ENCODE results near the gene MIP.

The MIP gene

DNA sequence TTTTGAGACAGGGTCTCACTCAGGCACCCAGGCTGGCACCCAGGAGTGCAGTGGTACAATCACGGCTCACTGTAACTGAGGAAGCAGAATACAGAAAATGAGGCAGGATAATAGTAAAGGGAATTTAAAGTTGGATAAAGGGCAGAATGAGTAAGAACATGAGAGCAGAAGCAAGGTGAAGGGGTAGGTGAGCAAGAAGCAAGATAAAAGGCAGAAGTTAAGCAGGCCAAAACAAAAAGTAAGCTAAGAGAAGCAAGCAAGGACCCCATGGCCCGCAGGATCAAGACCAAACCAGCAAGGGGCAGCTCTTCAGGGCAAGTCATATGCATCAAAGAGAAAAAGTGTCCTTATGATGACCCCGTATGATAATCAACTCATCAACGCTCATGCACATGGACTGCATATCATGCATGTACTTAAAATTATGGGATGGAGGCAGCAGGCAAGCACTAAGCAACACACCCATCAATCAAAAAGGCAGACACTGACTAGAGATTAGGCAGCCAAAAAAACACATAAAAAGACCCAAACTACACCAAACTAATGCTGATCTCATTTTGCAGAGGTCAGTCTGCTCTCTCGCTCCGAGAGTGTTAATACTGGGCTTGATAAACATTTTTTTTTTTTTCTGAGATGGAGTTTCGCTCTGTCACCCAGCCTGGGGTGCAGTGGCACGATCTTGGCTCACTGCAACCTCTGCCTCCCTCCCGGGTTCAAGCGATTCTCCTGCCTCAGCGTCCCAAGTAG, 16.9 kb downstream of the MIP start:
- DNase-seq (ENCODE audit: low spot score): no peak
- TF ChIP-seq, protein P1, sequence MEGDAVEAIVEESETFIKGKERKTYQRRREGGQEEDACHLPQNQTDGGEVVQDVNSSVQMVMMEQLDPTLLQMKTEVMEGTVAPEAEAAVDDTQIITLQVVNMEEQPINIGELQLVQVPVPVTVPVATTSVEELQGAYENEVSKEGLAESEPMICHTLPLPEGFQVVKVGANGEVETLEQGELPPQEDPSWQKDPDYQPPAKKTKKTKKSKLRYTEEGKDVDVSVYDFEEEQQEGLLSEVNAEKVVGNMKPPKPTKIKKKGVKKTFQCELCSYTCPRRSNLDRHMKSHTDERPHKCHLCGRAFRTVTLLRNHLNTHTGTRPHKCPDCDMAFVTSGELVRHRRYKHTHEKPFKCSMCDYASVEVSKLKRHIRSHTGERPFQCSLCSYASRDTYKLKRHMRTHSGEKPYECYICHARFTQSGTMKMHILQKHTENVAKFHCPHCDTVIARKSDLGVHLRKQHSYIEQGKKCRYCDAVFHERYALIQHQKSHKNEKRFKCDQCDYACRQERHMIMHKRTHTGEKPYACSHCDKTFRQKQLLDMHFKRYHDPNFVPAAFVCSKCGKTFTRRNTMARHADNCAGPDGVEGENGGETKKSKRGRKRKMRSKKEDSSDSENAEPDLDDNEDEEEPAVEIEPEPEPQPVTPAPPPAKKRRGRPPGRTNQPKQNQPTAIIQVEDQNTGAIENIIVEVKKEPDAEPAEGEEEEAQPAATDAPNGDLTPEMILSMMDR (IDR thresholded peaks at IDR 0.05; ENCODE audit: extremely low read depth, insufficient read depth, missing control alignments): no peak
- in situ Hi-C loops (cut with MboI; ENCODE audit: low pct_unique_long_range_greater_than_20kb, low sequenced_read_pairs, unreplicated experiment): no loop called here

DNA sequence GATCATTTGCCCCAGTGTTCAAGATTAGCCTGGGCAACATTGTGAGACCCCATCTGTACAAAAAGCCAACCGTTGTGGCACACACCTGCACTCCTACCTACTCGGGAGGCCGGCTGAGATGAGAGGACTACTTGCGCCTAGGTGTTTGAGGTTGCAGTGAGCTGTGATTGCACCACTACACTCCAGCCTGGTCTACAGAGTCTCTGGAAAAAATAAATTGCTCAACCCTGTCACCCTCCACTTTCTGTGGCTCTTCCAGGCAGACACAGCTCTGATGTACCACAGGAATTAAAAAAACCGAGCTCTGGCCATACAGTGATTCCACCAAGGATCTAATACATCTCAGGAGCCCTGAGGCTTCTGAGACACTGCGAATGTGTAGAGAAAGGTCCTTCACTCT, 19.6 kb downstream of the MIP start:
- DNase-seq (ENCODE audit: low spot score): no peak
- in situ Hi-C loops (cut with MboI; ENCODE audit: low pct_unique_long_range_greater_than_20kb, low sequenced_read_pairs, unreplicated experiment): no loop called here
- TF ChIP-seq, protein P1 (IDR thresholded peaks at IDR 0.05; ENCODE audit: extremely low read depth, insufficient read depth, missing control alignments): no peak

DNA sequence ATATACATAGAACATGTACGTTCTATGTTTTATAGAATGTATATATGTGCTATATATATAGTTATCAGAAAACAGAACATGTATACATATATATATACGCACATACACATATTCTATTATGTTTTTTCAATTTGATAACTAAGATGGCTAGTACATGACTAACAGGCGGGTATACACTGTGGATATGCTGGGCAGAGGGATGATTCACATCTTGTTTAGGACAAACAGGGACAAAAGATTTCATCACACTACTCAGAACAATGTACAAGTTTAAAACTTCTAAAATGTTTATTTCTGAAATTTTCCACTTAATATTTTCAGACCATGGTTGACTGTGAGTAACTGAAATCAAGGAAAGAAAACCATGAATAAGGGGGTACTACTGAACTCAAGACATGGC, 22.6 kb downstream of the MIP start:
- TF ChIP-seq, protein P1 (IDR thresholded peaks at IDR 0.05; ENCODE audit: extremely low read depth, insufficient read depth, missing control alignments): no peak
- no peak for DNase-seq (ENCODE audit: low spot score)
- in situ Hi-C loops (cut with MboI; ENCODE audit: low pct_unique_long_range_greater_than_20kb, low sequenced_read_pairs, unreplicated experiment): no loop called here

DNA sequence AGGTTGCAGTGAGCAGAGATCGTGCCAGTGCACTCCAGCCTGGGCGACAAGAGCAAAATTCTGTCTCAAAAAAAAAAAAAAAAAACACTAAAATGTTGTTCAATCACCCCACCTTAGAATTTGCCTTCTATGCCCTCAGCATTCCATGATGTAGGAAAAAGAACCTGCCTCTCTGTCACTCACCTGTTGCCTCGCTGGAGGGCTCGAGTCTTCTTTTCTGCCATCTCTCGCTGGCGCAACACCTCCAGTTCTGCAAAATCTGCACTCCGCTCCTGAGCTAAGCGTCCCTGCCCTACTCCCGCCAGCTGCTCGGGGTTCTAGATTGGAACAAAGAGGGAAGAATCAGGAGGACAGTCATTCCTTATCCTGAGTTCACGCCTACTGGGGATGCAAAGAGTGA, 23.2 kb downstream of the MIP start:
- no peak for DNase-seq (ENCODE audit: low spot score)
- TF ChIP-seq, protein P1 (IDR thresholded peaks at IDR 0.05; ENCODE audit: extremely low read depth, insufficient read depth, missing control alignments): no peak

DNA sequence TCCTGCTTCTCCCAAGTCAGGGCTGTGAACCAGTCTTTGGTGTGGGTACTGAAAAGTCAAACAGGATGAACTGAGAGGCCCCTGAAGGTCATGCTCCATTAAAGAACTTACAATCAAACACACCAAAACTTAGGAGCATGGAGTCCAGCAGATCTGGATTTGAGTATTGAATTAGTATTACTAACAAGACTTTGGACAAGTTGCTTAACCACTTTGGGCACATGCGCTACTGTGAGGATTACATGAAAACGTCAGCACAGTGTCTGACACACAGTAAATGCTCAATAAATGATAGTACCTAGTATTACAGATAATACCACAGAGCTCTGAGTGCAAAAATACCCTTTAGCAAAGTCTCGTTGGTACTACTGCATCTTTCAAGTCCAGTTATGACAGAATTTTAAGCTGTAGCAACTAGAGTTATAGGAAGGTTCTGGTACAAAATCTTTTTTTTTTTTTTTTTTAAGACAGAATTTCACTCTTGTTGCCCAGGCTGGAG, 28.5 kb downstream of the MIP start:
- in situ Hi-C loops (cut with MboI; ENCODE audit: low pct_unique_long_range_greater_than_20kb, low sequenced_read_pairs, unreplicated experiment): no loop called here
- no peak for DNase-seq (ENCODE audit: low spot score)
- TF ChIP-seq, protein P1 (IDR thresholded peaks at IDR 0.05; ENCODE audit: extremely low read depth, insufficient read depth, missing control alignments): no peak

More for the DNA sequence above, 23.2 kb downstream of the MIP start:
- in situ Hi-C loops (cut with MboI; ENCODE audit: low pct_unique_long_range_greater_than_20kb, low sequenced_read_pairs, unreplicated experiment): no loop called here

DNA sequence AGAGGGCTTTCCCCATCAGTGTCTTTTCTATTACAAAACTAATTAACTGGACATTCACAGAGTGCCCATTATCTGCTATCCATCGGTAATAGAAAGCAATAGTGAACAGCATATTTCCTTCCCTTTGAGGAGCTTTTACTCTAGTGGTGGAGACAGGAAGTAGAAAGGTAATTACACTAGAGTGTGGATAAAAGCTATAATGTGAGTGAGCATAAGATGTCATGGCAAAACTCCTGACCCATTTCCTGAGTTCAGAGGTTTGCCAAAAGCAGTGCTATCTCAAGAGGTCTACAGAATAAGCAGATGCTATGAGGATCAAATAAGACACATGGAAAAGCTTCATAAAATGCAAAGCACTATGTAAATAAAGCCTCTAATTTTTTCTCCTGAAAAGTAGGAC, 29.3 kb downstream of the MIP start:
- DNase-seq (ENCODE audit: low spot score): no peak
- TF ChIP-seq, protein P1 (IDR thresholded peaks at IDR 0.05; ENCODE audit: extremely low read depth, insufficient read depth, missing control alignments): no peak
- in situ Hi-C loops (cut with MboI; ENCODE audit: low pct_unique_long_range_greater_than_20kb, low sequenced_read_pairs, unreplicated experiment): no loop called here
